ENCODE measurements around the gene PATZ1.

PATZ1 gene

DNA sequence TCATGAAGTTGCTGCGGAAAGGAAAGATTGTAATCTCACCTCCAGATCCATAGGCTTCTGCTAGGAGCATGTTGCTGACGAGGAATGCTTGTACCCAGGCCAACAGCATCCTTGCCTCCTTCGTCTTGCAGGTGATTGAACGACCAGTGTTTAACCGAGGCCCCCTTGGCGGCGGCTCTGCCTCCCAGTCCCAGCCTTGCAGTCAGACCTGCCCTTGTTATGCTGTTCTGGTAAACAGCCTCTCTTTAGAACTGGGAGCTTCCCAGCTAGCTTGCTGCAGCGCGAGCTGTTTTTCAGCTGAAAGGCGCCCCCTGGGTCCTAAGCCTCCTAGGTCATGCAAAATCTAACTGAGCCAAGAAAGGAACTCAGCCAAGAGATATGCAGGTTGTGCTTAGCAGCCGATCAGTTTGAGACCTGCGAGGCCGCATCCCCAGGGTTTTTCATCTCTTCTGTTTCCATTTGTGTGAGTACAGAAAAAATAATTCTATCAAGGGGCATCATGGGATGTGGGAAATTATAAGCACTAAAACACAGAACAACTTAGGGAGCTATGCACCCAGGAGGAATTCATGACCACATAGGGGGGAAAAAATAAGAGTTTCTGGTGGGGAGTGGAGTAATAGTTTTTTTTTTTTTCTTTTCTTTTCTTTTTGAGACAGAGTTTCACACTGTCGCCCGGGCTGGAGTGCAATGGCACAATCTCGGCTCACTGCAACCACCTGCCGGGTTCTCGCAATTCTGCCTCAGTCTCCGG lies 53.7 kb downstream of the PATZ1 start, which contains the start of gene PIK3IP1:
PIK3IP1 (minus strand) TSS at position 253 of the 754 bp plus-strand sequence; CDS start at position 109, 144 bp downstream.
- TF ChIP-seq, protein P1, sequence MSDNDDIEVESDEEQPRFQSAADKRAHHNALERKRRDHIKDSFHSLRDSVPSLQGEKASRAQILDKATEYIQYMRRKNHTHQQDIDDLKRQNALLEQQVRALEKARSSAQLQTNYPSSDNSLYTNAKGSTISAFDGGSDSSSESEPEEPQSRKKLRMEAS (IDR thresholded peaks at IDR 0.05), result peak; percentile 39; the same call in 1 of the 2 replicates
- TF ChIP-seq EGR1 (IDR thresholded peaks at IDR 0.05) (no peak), NFIC (IDR thresholded peaks at IDR 0.05) (peak; percentile 74; the same call in 1 of the 2 replicates), RAD21 (IDR thresholded peaks at IDR 0.05; ENCODE audit: low read depth) (peak; percentile 66), FOXM1 (IDR thresholded peaks at IDR 0.05; ENCODE audit: borderline replicate concordance, low read depth) (no peak)

DNA sequence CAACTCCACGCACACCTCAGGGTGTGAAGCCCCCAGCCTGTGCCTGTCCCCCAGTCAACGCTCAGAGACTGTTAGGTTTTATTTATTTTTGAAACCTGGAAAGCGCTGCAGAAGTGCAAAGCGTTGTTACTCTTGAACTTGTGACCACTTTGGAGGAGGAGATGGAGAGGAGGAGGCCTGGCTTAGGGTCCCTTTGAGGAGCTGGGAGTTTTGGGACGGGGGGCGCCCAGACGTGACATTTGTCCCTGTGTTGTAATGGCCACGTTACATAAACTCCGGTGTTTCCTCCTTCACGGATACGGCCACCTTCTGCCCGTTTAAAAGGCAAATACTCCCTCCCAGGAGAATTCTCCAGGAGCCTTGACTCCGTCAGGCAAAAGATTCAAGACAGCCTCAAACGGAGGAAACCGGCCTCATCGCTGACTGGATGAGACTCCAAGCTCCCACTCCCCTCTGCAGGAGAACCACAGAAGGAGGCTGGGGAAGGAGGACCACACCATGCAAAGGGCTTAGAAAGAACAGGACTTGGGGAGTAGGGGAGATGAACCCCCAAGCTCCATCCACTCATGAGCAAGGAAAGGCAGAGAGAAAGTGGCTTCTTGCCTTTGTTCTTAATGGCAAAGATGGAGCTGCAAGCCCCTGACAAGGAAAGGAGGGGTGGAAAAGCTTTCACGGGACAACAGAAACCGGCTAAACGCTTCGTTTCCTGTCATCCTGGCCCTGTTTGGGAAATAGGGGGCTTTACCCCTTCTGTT lies 54.5 kb downstream of the PATZ1 start:
- TF ChIP-seq, protein P2, sequence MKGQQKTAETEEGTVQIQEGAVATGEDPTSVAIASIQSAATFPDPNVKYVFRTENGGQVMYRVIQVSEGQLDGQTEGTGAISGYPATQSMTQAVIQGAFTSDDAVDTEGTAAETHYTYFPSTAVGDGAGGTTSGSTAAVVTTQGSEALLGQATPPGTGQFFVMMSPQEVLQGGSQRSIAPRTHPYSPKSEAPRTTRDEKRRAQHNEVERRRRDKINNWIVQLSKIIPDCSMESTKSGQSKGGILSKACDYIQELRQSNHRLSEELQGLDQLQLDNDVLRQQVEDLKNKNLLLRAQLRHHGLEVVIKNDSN (IDR thresholded peaks at IDR 0.05), result no peak
- no peak for TF ChIP-seq TCF12 (IDR thresholded peaks at IDR 0.05; ENCODE audit: low read depth)
- no peak for TF ChIP-seq CEBPB (IDR thresholded peaks at IDR 0.05)
- TF ChIP-seq, protein P1 (IDR thresholded peaks at IDR 0.05), result no peak
- no peak for TF ChIP-seq EP300 (IDR thresholded peaks at IDR 0.05; ENCODE audit: borderline replicate concordance)
- no peak for TF ChIP-seq TEAD4 (IDR thresholded peaks at IDR 0.05)
- TF ChIP-seq CREB1 (IDR thresholded peaks at IDR 0.05; ENCODE audit: low read depth), result no peak
- no peak for TF ChIP-seq FOXM1 (IDR thresholded peaks at IDR 0.05; ENCODE audit: borderline replicate concordance, low read depth)
- TF ChIP-seq NFIC (IDR thresholded peaks at IDR 0.05), result no peak
- no peak for TF ChIP-seq EGR1 (IDR thresholded peaks at IDR 0.05)
- TF ChIP-seq TAF1 (IDR thresholded peaks at IDR 0.05; ENCODE audit: low read depth), result no peak
- TF ChIP-seq, protein P3, sequence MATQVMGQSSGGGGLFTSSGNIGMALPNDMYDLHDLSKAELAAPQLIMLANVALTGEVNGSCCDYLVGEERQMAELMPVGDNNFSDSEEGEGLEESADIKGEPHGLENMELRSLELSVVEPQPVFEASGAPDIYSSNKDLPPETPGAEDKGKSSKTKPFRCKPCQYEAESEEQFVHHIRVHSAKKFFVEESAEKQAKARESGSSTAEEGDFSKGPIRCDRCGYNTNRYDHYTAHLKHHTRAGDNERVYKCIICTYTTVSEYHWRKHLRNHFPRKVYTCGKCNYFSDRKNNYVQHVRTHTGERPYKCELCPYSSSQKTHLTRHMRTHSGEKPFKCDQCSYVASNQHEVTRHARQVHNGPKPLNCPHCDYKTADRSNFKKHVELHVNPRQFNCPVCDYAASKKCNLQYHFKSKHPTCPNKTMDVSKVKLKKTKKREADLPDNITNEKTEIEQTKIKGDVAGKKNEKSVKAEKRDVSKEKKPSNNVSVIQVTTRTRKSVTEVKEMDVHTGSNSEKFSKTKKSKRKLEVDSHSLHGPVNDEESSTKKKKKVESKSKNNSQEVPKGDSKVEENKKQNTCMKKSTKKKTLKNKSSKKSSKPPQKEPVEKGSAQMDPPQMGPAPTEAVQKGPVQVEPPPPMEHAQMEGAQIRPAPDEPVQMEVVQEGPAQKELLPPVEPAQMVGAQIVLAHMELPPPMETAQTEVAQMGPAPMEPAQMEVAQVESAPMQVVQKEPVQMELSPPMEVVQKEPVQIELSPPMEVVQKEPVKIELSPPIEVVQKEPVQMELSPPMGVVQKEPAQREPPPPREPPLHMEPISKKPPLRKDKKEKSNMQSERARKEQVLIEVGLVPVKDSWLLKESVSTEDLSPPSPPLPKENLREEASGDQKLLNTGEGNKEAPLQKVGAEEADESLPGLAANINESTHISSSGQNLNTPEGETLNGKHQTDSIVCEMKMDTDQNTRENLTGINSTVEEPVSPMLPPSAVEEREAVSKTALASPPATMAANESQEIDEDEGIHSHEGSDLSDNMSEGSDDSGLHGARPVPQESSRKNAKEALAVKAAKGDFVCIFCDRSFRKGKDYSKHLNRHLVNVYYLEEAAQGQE (IDR thresholded peaks at IDR 0.05; ENCODE audit: low read depth), result no peak

DNA sequence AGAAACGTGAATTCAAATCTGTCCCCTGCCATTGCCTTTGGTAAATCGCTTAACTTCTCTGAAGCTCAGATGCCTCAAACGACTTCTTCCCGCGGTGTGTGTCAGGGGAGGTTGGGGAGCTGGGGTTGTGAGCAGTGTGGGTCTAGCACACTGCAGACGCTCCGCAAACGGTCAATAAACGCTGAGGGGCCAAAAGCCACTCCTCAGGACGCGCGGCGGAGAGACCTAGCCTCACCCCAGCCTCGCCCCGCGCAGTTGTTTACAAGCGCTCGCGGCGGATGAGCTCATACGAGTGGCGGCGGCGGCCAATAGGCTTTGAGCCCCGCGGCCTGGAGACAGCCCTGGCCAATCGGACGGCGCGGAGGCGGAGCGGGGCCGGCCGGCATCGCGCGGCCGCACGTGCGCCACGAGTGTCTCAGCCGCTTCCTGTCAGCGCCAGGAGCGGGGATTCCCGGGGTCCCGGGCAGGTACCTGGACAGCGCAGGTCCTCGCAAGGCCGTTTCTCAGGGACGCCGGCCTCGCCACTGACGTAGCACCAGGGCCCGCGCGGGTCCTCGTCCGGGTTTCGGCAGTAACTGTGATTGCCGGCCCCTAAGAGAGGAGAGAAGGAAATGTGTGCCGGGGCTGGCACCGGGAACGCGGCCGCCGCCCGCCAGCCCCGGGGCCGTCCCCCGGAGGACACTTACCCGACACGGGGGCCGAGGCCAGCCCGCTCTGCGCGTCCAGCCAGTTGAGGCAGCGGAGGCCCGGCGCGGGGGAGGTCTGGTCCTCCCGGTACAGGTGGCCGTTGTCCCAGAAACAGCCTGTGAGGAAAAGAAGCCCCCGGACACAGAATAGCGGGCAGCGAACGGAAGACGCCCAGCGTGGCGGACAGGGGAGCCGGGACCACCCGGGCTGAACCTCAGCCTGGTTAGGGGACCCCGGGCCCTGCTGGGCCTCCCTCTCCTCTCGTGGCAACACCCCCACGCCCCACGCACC lies 55.4 kb downstream of the PATZ1 start:
- TF ChIP-seq EGR1 (IDR thresholded peaks at IDR 0.05) (no peak), TEAD4 (IDR thresholded peaks at IDR 0.05) (no peak), NFIC (IDR thresholded peaks at IDR 0.05) (no peak), FOXM1 (IDR thresholded peaks at IDR 0.05; ENCODE audit: borderline replicate concordance, low read depth) (no peak; the same call in 1 of the 2 replicates), TAF1 (IDR thresholded peaks at IDR 0.05; ENCODE audit: low read depth) (peak; percentile 68), YY1 (IDR thresholded peaks at IDR 0.05; ENCODE audit: low read depth) (no peak), TCF12 (IDR thresholded peaks at IDR 0.05; ENCODE audit: low read depth) (peak; percentile 39), ZBTB7A (IDR thresholded peaks at IDR 0.05; ENCODE audit: low read depth) (peak; percentile 84; the same call in 1 of the 2 replicates), EP300 (IDR thresholded peaks at IDR 0.05; ENCODE audit: borderline replicate concordance) (peak; percentile 39; the same call in 1 of the 2 replicates), CEBPB (IDR thresholded peaks at IDR 0.05) (no peak)
- TF ChIP-seq, protein P1 (IDR thresholded peaks at IDR 0.05), result peak; percentile 99
- TF ChIP-seq, protein P3 (IDR thresholded peaks at IDR 0.05; ENCODE audit: low read depth), result peak; percentile 25; the same call in 1 of the 2 replicates
- TF ChIP-seq, protein P2 (IDR thresholded peaks at IDR 0.05), result peak; percentile 69

DNA sequence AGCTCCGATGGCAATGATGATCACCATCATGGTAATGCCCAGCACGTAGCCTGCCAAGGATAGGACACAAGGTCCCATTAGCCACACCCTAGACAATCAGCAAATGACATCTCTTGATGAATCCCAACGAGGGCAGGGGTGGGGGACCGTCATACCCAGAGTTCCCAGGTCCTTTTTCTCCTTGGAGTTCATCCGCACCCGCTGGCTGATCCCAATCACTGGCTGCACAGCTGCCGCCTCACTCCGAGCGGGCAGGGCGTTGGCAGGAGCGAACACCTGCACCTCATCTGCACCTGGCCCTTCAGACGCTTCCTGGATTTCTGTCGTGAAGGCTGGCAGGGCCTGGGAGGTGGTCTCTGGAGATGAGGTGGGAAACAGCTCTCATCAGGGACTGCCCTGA lies 56.8 kb downstream of the PATZ1 start:
- TF ChIP-seq TCF12 (IDR thresholded peaks at IDR 0.05; ENCODE audit: low read depth) (no peak), ZBTB7A (IDR thresholded peaks at IDR 0.05; ENCODE audit: low read depth) (no peak), RAD21 (IDR thresholded peaks at IDR 0.05; ENCODE audit: low read depth) (no peak), FOXM1 (IDR thresholded peaks at IDR 0.05; ENCODE audit: borderline replicate concordance, low read depth) (no peak), TAF1 (IDR thresholded peaks at IDR 0.05; ENCODE audit: low read depth) (no peak), YY1 (IDR thresholded peaks at IDR 0.05; ENCODE audit: low read depth) (no peak), EP300 (IDR thresholded peaks at IDR 0.05; ENCODE audit: borderline replicate concordance) (no peak), NFIC (IDR thresholded peaks at IDR 0.05) (no peak), EGR1 (IDR thresholded peaks at IDR 0.05) (no peak), TEAD4 (IDR thresholded peaks at IDR 0.05) (no peak), CREB1 (IDR thresholded peaks at IDR 0.05; ENCODE audit: low read depth) (no peak)
- TF ChIP-seq, protein P1 (IDR thresholded peaks at IDR 0.05), result no peak
- TF ChIP-seq, protein P2 (IDR thresholded peaks at IDR 0.05), result no peak
- TF ChIP-seq, protein P3 (IDR thresholded peaks at IDR 0.05; ENCODE audit: low read depth), result no peak

Data from Ishikawa (cell line).